Colonic mucosa (tissue), 4 donors: ENCODE data around the gene SPATA33. TPM values are rescaled to one million over a fixed set of nuclear protein-coding genes. Genes with fewer than 3 reads are reported as not detected.

Source experiments
- DNase-seq: peaks from one replicate; pipeline ENCODE4 v3.0.0-alpha.2; 2020
- H3K27ac ChIP-seq: fragments of 200-600 bp; one replicate; pipeline ENCODE4 v1.8.0; 2021
- H3K27me3 ChIP-seq: fragments of 200-600 bp; one replicate; pipeline ENCODE4 v1.8.0; 2021
- H3K36me3 ChIP-seq: fragments of 200-600 bp; one replicate; pipeline ENCODE4 v1.8.0; 2021
- H3K4me1 ChIP-seq: fragments of 200-600 bp; one replicate; pipeline ENCODE4 v1.8.0; 2021; ENCODE audit warnings: mild to moderate bottlenecking
- H3K4me3 ChIP-seq: fragments of 200-600 bp; one replicate; pipeline ENCODE4 v1.8.0; 2021
- H3K9ac ChIP-seq, 2 donors: one replicate each; pipeline ENCODE4 v1.7.0; 2013; ENCODE audit warnings: control low read depth in 2 of 2, low read depth in 2 of 2, low read length in 2 of 2
- H3K9me3 ChIP-seq: fragments of 200-600 bp; one replicate; pipeline ENCODE4 v1.8.0; 2021
- CTCF ChIP-seq: fragments of 200-600 bp; IDR thresholded peaks from one replicate; pipeline ENCODE4 v1.8.0; 2022; ENCODE audit warnings: antibody characterized with exemption, mild to moderate bottlenecking
- intact Hi-C: fragments of 100-400 bp; cut with DNase I; formaldehyde crosslinking; loops from one replicate; pipeline ENCODE4 v1.14.1; 2022
- total RNA-seq, 2 donors: library from RNA; stranded (reverse); fragmentation: NEBNext Ultra II Directional in 1 of 2; extraction: Animal tissue kit (Norgen Biotek cat#: 25700) in 1 of 2; gene quantifications; one replicate each; pipeline ENCODE4 v1.2.1, GENCODE V29; 2021
- donor health status: healthy.
- donor health status: DM: no; HTN: no; CAD: no.
- donor health status: DM: no; HTN: no; CAD: no.

SPATA33 gene
- total RNA-seq, 2 donors from 2014 or later, result 4.7 to 10.0 TPM

GRCh38 chr16:89712274-89712781 lies 54.7 kb downstream of the SPATA33 start:
- H3K27ac ChIP-seq, result no peak overlapping the region
- H3K36me3 ChIP-seq, result no peaks in the 10 kb centered on the region
- peaks cover 5% of the 10 kb centered on the region for H3K4me1 ChIP-seq
- H3K9ac ChIP-seq, result peak overlapping the region in 1 of 2 donors; percentile 63
- no peak for TF ChIP-seq CTCF
- H3K9me3 ChIP-seq, result no peaks in the 10 kb centered on the region
- peak overlapping the region; percentile 40 for H3K4me3 ChIP-seq
- no peaks in the 10 kb centered on the region for H3K27me3 ChIP-seq
- DNase-seq, result no peak
- intact Hi-C loops, result no loop called here

GRCh38 chr16:89716493-89716892 lies 58.9 kb downstream of the SPATA33 start:
- no peak overlapping the region for H3K4me3 ChIP-seq
- intact Hi-C loops, result no loop called here

GRCh38 chr16:89716916-89717687 lies 59.5 kb downstream of the SPATA33 start:
- intact Hi-C loops, result no loop called here
- H3K27me3 ChIP-seq, result no peaks in the 10 kb centered on the region
- H3K4me3 ChIP-seq, result no peak overlapping the region
- DNase-seq, result no peak
- H3K4me1 ChIP-seq, result peaks cover 11% of the 10 kb centered on the region
- no peaks in the 10 kb centered on the region for H3K36me3 ChIP-seq
- H3K9ac ChIP-seq, result no peak overlapping the region
- H3K27ac ChIP-seq, result no peak overlapping the region
- no peaks in the 10 kb centered on the region for H3K9me3 ChIP-seq
- TF ChIP-seq CTCF, result no peak

More at GRCh38 chr16:89716493-89716892, 58.9 kb downstream of the SPATA33 start:
- H3K27me3 ChIP-seq, result no peaks in the 10 kb centered on the region
- TF ChIP-seq CTCF, result no peak
- H3K36me3 ChIP-seq, result no peaks in the 10 kb centered on the region
- peaks cover 14% of the 10 kb centered on the region for H3K4me1 ChIP-seq
- DNase-seq, result no peak
- H3K9ac ChIP-seq, result no peak overlapping the region
- H3K27ac ChIP-seq, result no peak overlapping the region
- no peaks in the 10 kb centered on the region for H3K9me3 ChIP-seq

GRCh38 chr16:89717688-89718505 lies 60.3 kb downstream of the SPATA33 start:
- H3K9me3 ChIP-seq, result no peaks in the 10 kb centered on the region
- H3K9ac ChIP-seq, result no peak overlapping the region
- H3K36me3 ChIP-seq, result no peaks in the 10 kb centered on the region
- intact Hi-C loops, result no loop called here
- no peaks in the 10 kb centered on the region for H3K27me3 ChIP-seq
- H3K4me3 ChIP-seq, result no peak overlapping the region
- DNase-seq, result no peak
- H3K4me1 ChIP-seq, result peaks cover 8% of the 10 kb centered on the region
- no peak overlapping the region for H3K27ac ChIP-seq
- no peak for TF ChIP-seq CTCF

Other genes with a start within 250 kb of the SPATA33 start
- 100 to 1,000 TPM in 1 of 2 donors, 10 to 100 TPM in 1; 69.4 to 129 TPM for gene ANKRD11, start 167.3 kb upstream of the SPATA33 start, total RNA-seq
- 100 to 1,000 TPM in 1 of 2 donors, 10 to 100 TPM in 1; 85.6 to 105 TPM for gene SPG7, start 149.4 kb upstream of the SPATA33 start, total RNA-seq
- 1,000 to 10,000 TPM; 1,855 to 2,011 TPM for gene RPL13, start 97.2 kb upstream of the SPATA33 start, total RNA-seq
- 1 to 10 TPM in 1 of 2 donors, under 1 TPM in 1; 0.19 to 1.6 TPM for gene CPNE7, start 82.1 kb upstream of the SPATA33 start, total RNA-seq
- 1 to 10 TPM in 1 of 2 donors, under 1 TPM in 1; 0.42 to 2.7 TPM for gene DPEP1, start 44.2 kb upstream of the SPATA33 start, total RNA-seq
- 100 to 1,000 TPM; 118 to 176 TPM for gene CHMP1A, start 128 bp upstream of the SPATA33 start, total RNA-seq
- gene CDK10, start 28.9 kb downstream of the SPATA33 start, total RNA-seq, result 100 to 1,000 TPM in 1 of 2 donors, 10 to 100 TPM in 1; 72.2 to 136 TPM
- 10 to 100 TPM; 17.8 to 18.4 TPM for gene SPATA2L, start 43.9 kb downstream of the SPATA33 start, total RNA-seq
- gene VPS9D1, start 63.1 kb downstream of the SPATA33 start, total RNA-seq, result 10 to 100 TPM; 11.9 to 12.7 TPM
- gene ZNF276, start 63.7 kb downstream of the SPATA33 start, total RNA-seq, result 10 to 100 TPM; 19.2 to 30.6 TPM
- 10 to 100 TPM; 17.8 to 91.5 TPM for gene FANCA, start 158.8 kb downstream of the SPATA33 start, total RNA-seq
- gene SPIRE2, start 170.6 kb downstream of the SPATA33 start, total RNA-seq, result 10 to 100 TPM; 51.7 to 80.5 TPM
- 100 to 1,000 TPM; 164 to 165 TPM for gene TCF25, start 215.8 kb downstream of the SPATA33 start, total RNA-seq